ENCODE data around the gene KCNN4. TPM values are rescaled to one million over a fixed set of nuclear protein-coding genes. Genes with fewer than 3 reads are reported as not detected.
"Not testable (repeated sequence)": the region's sequence is repeated elsewhere in the genome, so short reads cannot be mapped to it uniquely, and the experiment has no call there.

Gene KCNN4
- total and polyA plus RNA-seq, 2 donors from 2014 or later: 0.80 to 6.1 TPM

GRCh38 chr19:43777163-43777695, 3.5 kb downstream of the KCNN4 start:
- TF ChIP-seq CTCF (IDR thresholded peaks at IDR 0.05; ENCODE audit: borderline replicate concordance, extremely low read depth, insufficient read depth): no peak
- intact Hi-C loops (cut with DNase I): no loop called here
- Histone ChIP-seq H3K27me3 (ENCODE audit: control insufficient read depth, insufficient read depth, low read length) (no peaks in the 10 kb centered on the region), H3K36me3 (ENCODE audit: control insufficient read depth in 2 of 3, insufficient read depth in 3 of 3, low read length in 3 of 3) (no peaks in the 10 kb centered on the region), H3K9ac (ENCODE audit: low read length in 3 of 3) (no peak overlapping the region), H3K27ac (ENCODE audit: low read depth in 2 of 2, low read length in 2 of 2) (no peak overlapping the region), H3K9me3 (ENCODE audit: control insufficient read depth in 2 of 3, insufficient read depth in 1 of 3, low read length in 3 of 3) (no peaks in the 10 kb centered on the region), H3K4me1 (ENCODE audit: control insufficient read depth in 2 of 3, insufficient read depth in 2 of 3, low read depth in 1 of 3, low read length in 3 of 3) (peaks cover 0 to 5% (median 0%) of the 10 kb centered on the region in 3 donors), H3K4me3 (ENCODE audit: low read length in 3 of 3) (no peak overlapping the region)
- peak in 3 of 5 donors; percentile 23 to 55 (median 46) for DNase-seq
- FAIRE-seq: no peak

GRCh38 chr19:43776286-43776685, 4.5 kb downstream of the KCNN4 start:
- DNase-seq (no peak), FAIRE-seq (no peak)
- Histone ChIP-seq H3K4me1 (ENCODE audit: control insufficient read depth in 2 of 3, insufficient read depth in 2 of 3, low read depth in 1 of 3, low read length in 3 of 3) (peaks cover 0 to 5% (median 0%) of the 10 kb centered on the region in 3 donors), H3K36me3 (ENCODE audit: control insufficient read depth in 2 of 3, insufficient read depth in 3 of 3, low read length in 3 of 3) (no peaks in the 10 kb centered on the region), H3K4me3 (ENCODE audit: low read length in 3 of 3) (no peak overlapping the region), H3K9ac (ENCODE audit: low read length in 3 of 3) (no peak overlapping the region), H3K27ac (ENCODE audit: low read depth in 2 of 2, low read length in 2 of 2) (no peak overlapping the region), H3K27me3 (ENCODE audit: control insufficient read depth, insufficient read depth, low read length) (no peaks in the 10 kb centered on the region), H3K9me3 (ENCODE audit: control insufficient read depth in 2 of 3, insufficient read depth in 1 of 3, low read length in 3 of 3) (no peaks in the 10 kb centered on the region)
- intact Hi-C loops (cut with DNase I): no loop called here
- TF ChIP-seq CTCF (IDR thresholded peaks at IDR 0.05; ENCODE audit: borderline replicate concordance, extremely low read depth, insufficient read depth): no peak

- no peak for TF ChIP-seq CTCF (IDR thresholded peaks at IDR 0.05; ENCODE audit: borderline replicate concordance, extremely low read depth, insufficient read depth)
- Histone ChIP-seq H3K9ac (ENCODE audit: low read length in 3 of 3) (no peak overlapping the region), H3K27me3 (ENCODE audit: control insufficient read depth, insufficient read depth, low read length) (no peaks in the 10 kb centered on the region), H3K36me3 (ENCODE audit: control insufficient read depth in 2 of 3, insufficient read depth in 3 of 3, low read length in 3 of 3) (no peaks in the 10 kb centered on the region), H3K4me1 (ENCODE audit: control insufficient read depth in 2 of 3, insufficient read depth in 2 of 3, low read depth in 1 of 3, low read length in 3 of 3) (peaks cover 0 to 5% (median 0%) of the 10 kb centered on the region in 3 donors), H3K9me3 (ENCODE audit: control insufficient read depth in 2 of 3, insufficient read depth in 1 of 3, low read length in 3 of 3) (no peaks in the 10 kb centered on the region), H3K27ac (ENCODE audit: low read depth in 2 of 2, low read length in 2 of 2) (no peak overlapping the region), H3K4me3 (ENCODE audit: low read length in 3 of 3) (no peak overlapping the region)
- FAIRE-seq (no peak), DNase-seq (no peak)
- intact Hi-C loops (cut with DNase I): no loop called here
Observed at GRCh38 chr19:43775299-43775890, 5.4 kb downstream of the KCNN4 start.

- FAIRE-seq; intact Hi-C loops (cut with DNase I); H3K27ac ChIP-seq (ENCODE audit: low read depth in 2 of 2, low read length in 2 of 2): not testable (repeated sequence)
Observed at GRCh38 chr19:43774940-43775258, 5.9 kb downstream of the KCNN4 start.

More at GRCh38 chr19:43774940-43775258, 5.9 kb downstream of the KCNN4 start:
- not testable (repeated sequence) for DNase-seq; H3K4me1 ChIP-seq (ENCODE audit: control insufficient read depth in 2 of 3, insufficient read depth in 2 of 3, low read depth in 1 of 3, low read length in 3 of 3); H3K9me3 ChIP-seq (ENCODE audit: control insufficient read depth in 2 of 3, insufficient read depth in 1 of 3, low read length in 3 of 3); H3K27me3 ChIP-seq (ENCODE audit: control insufficient read depth, insufficient read depth, low read length); H3K36me3 ChIP-seq (ENCODE audit: control insufficient read depth in 2 of 3, insufficient read depth in 3 of 3, low read length in 3 of 3); H3K4me3 ChIP-seq (ENCODE audit: low read length in 3 of 3); H3K9ac ChIP-seq (ENCODE audit: low read length in 3 of 3)
